Suprapubic skin (tissue), 4 donors: ENCODE results near the gene MAP7. TPM values are rescaled to one million over a fixed set of nuclear protein-coding genes. Genes with fewer than 3 reads are reported as not detected.

Source experiments
- DNase-seq, 2 donors: peaks; one replicate each; pipeline ENCODE4 v3.0.0-alpha.2; 2019; ENCODE audit warnings: low spot score in 2 of 2
- H3K27ac ChIP-seq: fragments of 200-600 bp; sonication (generic); one replicate; pipeline ENCODE4 v1.5.1; 2019
- H3K27me3 ChIP-seq: fragments of 200-600 bp; sonication (generic); one replicate; pipeline ENCODE4 v1.5.1; 2019
- H3K36me3 ChIP-seq: fragments of 200-600 bp; sonication (generic); one replicate; pipeline ENCODE4 v1.5.1; 2019
- H3K4me1 ChIP-seq: fragments of 200-600 bp; sonication (generic); one replicate; pipeline ENCODE4 v1.5.1; 2019
- H3K4me3 ChIP-seq: fragments of 200-600 bp; sonication (generic); one replicate; pipeline ENCODE4 v1.5.1; 2019; ENCODE audit warnings: mild to moderate bottlenecking
- H3K9me3 ChIP-seq: fragments of 200-600 bp; sonication (generic); one replicate; pipeline ENCODE4 v1.5.1; 2019
- CTCF ChIP-seq, 2 donors: fragments of 200-600 bp in 1 of 2; fragments of 450-650 bp in 1 of 2; sonication (generic) in 1 of 2; IDR thresholded peaks; one replicate each; pipeline ENCODE4 v1.5.1; 2016 to 2019; ENCODE audit warnings: antibody characterized with exemption in 2 of 2, mild to moderate bottlenecking in 1 of 2, moderate library complexity in 1 of 2
- EP300 ChIP-seq: sonication (generic); formaldehyde crosslinking; IDR thresholded peaks from one replicate; pipeline ENCODE4 v1.6.1; 2017; ENCODE audit warnings: antibody characterized with exemption
- POLR2A ChIP-seq, 2 donors: fragments of 450-650 bp; IDR thresholded peaks; one replicate each; pipeline ENCODE4 v1.6.1; 2017; ENCODE audit warnings: antibody characterized with exemption in 2 of 2, mild to moderate bottlenecking in 2 of 2, moderate library complexity in 2 of 2
- POLR2AphosphoS5 ChIP-seq, 3 donors: sonication (generic); formaldehyde crosslinking; IDR thresholded peaks; one replicate each; pipeline ENCODE4 v1.6.1; 2017; ENCODE audit warnings: antibody characterized with exemption in 3 of 3
- WGBS: methylation state at CpG from one replicate; pipeline ENCODE4 v1.1.5; 2018; 5-methylcytosine and 5-hydroxymethylcytosine counted together
- total RNA-seq, 4 donors: library from RNA; depleted of rRNA; stranded (reverse); fragments of >200 nt; gene quantifications; one replicate each; pipeline ENCODE4 v1.1.0, GENCODE V29; 2016

The MAP7 gene
- total RNA-seq, 4 donors from 2014 or later: 25.9 to 41.0 (median 28.8) TPM

DNA sequence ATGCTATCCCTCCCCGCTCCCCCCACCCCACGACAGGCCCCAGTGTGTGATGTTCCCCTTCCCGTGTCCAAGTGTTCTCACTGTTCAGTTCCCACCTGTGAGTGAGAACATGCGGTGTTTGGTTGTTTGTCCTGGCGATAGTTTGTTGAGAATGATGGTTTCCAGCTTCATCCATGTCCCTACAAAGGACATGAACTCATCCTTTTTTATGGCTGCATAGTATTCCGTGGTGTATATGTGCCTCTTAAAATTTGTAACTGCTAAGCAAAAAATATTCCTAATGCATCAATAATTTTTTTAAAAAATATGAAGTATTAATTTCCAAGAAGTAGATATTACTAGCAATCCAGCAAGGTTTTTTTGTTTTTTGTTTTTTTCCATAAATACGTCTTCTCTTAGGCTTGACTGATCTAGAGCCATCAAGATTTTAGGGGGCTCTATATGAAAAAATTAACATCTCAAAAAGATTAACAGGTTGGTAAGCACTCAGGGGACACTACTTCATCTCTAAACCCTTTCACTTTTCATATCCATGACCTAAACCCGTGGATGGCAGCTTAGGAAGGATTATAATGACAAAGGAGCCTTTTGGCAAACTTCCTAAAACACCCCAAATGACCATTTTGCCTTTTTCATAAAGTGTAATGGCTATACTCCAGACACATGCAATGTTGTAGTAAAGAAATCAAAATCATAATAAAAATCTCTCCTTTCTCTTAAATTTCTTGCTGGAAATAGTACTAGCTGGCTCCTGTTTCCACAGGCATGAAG lies 14.2 kb downstream of the MAP7 start:
- H3K4me1 ChIP-seq: peaks cover 2% of the 10 kb centered on the region
- DNase-seq: no peak
- no peaks in the 10 kb centered on the region for H3K27me3 ChIP-seq
- no peak overlapping the region for H3K4me3 ChIP-seq
- no peaks in the 10 kb centered on the region for H3K9me3 ChIP-seq
- no peak overlapping the region for H3K27ac ChIP-seq
- H3K36me3 ChIP-seq: no peaks in the 10 kb centered on the region
- WGBS: 90% methylated on average over 8 of the region's 8 CpGs
- TF ChIP-seq POLR2AphosphoS5 (IDR thresholded peaks at IDR 0.05) (no peak), EP300 (no peak), POLR2A (IDR thresholded peaks at IDR 0.05) (no peak), CTCF (IDR thresholded peaks at IDR 0.05) (no peak)

GRCh38 chr6:136535017-136535765 lies 15.0 kb downstream of the MAP7 start:
- TF ChIP-seq CTCF (IDR thresholded peaks at IDR 0.05) (no peak), POLR2AphosphoS5 (IDR thresholded peaks at IDR 0.05) (no peak), POLR2A (IDR thresholded peaks at IDR 0.05) (no peak), EP300 (no peak)
- Histone ChIP-seq H3K4me1 (peaks cover 2% of the 10 kb centered on the region), H3K36me3 (no peaks in the 10 kb centered on the region), H3K9me3 (no peaks in the 10 kb centered on the region), H3K27me3 (no peaks in the 10 kb centered on the region), H3K27ac (no peak overlapping the region), H3K4me3 (no peak overlapping the region)
- DNase-seq: no peak
- 78% methylated on average over 5 of the region's 5 CpGs for WGBS

DNA sequence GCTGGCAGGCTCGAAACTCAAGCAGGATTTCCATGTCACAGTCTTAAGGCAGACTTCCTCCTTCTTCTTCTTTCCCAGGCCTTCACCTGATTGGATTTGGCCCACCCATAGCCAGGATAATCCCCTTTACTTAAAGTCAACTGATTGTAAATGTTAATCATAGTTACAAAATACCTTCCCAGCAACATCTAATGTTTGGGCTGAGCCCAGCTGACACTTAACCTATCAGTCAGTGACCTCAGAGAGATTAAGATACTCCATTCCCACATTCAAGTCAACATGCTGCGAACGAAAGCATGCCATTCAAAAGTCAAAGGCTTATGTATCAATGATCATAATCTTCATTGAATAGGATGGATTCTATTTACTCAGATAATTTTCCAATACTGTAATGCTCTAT lies 16.0 kb downstream of the MAP7 start:
- Histone ChIP-seq H3K27ac (no peak overlapping the region), H3K4me1 (peaks cover 2% of the 10 kb centered on the region), H3K9me3 (no peaks in the 10 kb centered on the region), H3K36me3 (no peaks in the 10 kb centered on the region), H3K27me3 (no peaks in the 10 kb centered on the region), H3K4me3 (no peak overlapping the region)
- WGBS: 92% methylated on average over 3 of the region's 3 CpGs
- DNase-seq: no peak
- TF ChIP-seq EP300: no peak
- TF ChIP-seq CTCF (IDR thresholded peaks at IDR 0.05): no peak
- no peak for TF ChIP-seq POLR2A (IDR thresholded peaks at IDR 0.05)
- TF ChIP-seq POLR2AphosphoS5 (IDR thresholded peaks at IDR 0.05): no peak

GRCh38 chr6:136533487-136533886 lies 16.7 kb downstream of the MAP7 start:
- Histone ChIP-seq H3K27ac (no peak overlapping the region), H3K36me3 (no peaks in the 10 kb centered on the region), H3K9me3 (no peaks in the 10 kb centered on the region), H3K4me3 (no peak overlapping the region), H3K4me1 (peaks cover 2% of the 10 kb centered on the region), H3K27me3 (no peaks in the 10 kb centered on the region)
- TF ChIP-seq POLR2AphosphoS5 (IDR thresholded peaks at IDR 0.05) (no peak), EP300 (no peak), CTCF (IDR thresholded peaks at IDR 0.05) (no peak), POLR2A (IDR thresholded peaks at IDR 0.05) (no peak)
- no peak for DNase-seq
- 77% methylated on average over 5 of the region's 5 CpGs for WGBS

DNA sequence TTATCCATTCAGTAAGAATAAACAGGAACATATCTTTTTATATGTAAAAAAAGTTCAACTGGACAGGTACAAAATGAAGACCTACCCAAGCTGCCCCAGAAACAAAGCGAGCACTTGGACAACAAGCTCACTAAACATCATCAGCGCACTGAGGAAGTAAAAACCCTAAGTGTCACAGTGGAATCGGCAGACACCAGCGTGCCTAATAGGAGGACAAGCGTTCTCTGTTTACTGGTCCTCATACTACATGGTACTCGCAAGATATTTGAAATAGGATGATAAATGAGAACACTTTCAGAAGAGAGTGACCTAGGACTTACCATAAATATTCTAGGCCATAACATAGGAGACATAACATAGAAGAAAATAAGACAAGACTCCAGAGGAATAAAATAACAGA lies 18.2 kb downstream of the MAP7 start:
- no peak for TF ChIP-seq POLR2A (IDR thresholded peaks at IDR 0.05)
- no peak for TF ChIP-seq CTCF (IDR thresholded peaks at IDR 0.05)
- no peak for TF ChIP-seq POLR2AphosphoS5 (IDR thresholded peaks at IDR 0.05)
- TF ChIP-seq EP300: no peak

More for the DNA sequence above, 18.2 kb downstream of the MAP7 start:
- H3K27me3 ChIP-seq: no peaks in the 10 kb centered on the region
- DNase-seq: no peak
- H3K9me3 ChIP-seq: no peaks in the 10 kb centered on the region
- no peak overlapping the region for H3K27ac ChIP-seq
- peaks cover 4% of the 10 kb centered on the region for H3K4me1 ChIP-seq
- 93% methylated on average over 6 of the region's 6 CpGs for WGBS
- H3K4me3 ChIP-seq: no peak overlapping the region
- H3K36me3 ChIP-seq: no peaks in the 10 kb centered on the region
